ENCODE data around the gene TMEM245. TPM values are rescaled to one million over a fixed set of nuclear protein-coding genes. Genes with fewer than 3 reads are reported as not detected.
A peak's percentile ranks its signal among the peaks of the same experiment; 100 is the strongest.

The TMEM245 gene
- total and polyA plus RNA-seq, 10 of the 15 experiments (the other 5 are each of a cell fraction or from before 2014, with no cell fraction given) = 7.4 to 36.1 (median 19.0) TPM

GRCh38 chr9:109087795-109088194, 32.0 kb downstream of the TMEM245 start (continued):
- TF ChIP-seq, protein P1, sequence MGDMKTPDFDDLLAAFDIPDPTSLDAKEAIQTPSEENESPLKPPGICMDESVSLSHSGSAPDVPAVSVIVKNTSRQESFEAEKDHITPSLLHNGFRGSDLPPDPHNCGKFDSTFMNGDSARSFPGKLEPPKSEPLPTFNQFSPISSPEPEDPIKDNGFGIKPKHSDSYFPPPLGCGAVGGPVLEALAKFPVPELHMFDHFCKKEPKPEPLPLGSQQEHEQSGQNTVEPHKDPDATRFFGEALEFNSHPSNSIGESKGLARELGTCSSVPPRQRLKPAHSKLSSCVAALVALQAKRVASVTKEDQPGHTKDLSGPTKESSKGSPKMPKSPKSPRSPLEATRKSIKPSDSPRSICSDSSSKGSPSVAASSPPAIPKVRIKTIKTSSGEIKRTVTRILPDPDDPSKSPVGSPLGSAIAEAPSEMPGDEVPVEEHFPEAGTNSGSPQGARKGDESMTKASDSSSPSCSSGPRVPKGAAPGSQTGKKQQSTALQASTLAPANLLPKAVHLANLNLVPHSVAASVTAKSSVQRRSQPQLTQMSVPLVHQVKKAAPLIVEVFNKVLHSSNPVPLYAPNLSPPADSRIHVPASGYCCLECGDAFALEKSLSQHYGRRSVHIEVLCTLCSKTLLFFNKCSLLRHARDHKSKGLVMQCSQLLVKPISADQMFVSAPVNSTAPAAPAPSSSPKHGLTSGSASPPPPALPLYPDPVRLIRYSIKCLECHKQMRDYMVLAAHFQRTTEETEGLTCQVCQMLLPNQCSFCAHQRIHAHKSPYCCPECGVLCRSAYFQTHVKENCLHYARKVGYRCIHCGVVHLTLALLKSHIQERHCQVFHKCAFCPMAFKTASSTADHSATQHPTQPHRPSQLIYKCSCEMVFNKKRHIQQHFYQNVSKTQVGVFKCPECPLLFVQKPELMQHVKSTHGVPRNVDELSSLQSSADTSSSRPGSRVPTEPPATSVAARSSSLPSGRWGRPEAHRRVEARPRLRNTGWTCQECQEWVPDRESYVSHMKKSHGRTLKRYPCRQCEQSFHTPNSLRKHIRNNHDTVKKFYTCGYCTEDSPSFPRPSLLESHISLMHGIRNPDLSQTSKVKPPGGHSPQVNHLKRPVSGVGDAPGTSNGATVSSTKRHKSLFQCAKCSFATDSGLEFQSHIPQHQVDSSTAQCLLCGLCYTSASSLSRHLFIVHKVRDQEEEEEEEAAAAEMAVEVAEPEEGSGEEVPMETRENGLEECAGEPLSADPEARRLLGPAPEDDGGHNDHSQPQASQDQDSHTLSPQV (IDR thresholded peaks at IDR 0.05) = no peak
- TF ChIP-seq PML (IDR thresholded peaks at IDR 0.05; ENCODE audit: low read length) = no peak
- TF ChIP-seq, protein P2, sequence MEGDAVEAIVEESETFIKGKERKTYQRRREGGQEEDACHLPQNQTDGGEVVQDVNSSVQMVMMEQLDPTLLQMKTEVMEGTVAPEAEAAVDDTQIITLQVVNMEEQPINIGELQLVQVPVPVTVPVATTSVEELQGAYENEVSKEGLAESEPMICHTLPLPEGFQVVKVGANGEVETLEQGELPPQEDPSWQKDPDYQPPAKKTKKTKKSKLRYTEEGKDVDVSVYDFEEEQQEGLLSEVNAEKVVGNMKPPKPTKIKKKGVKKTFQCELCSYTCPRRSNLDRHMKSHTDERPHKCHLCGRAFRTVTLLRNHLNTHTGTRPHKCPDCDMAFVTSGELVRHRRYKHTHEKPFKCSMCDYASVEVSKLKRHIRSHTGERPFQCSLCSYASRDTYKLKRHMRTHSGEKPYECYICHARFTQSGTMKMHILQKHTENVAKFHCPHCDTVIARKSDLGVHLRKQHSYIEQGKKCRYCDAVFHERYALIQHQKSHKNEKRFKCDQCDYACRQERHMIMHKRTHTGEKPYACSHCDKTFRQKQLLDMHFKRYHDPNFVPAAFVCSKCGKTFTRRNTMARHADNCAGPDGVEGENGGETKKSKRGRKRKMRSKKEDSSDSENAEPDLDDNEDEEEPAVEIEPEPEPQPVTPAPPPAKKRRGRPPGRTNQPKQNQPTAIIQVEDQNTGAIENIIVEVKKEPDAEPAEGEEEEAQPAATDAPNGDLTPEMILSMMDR (IDR thresholded peaks at IDR 0.05 in 2 of 3, conservative IDR thresholded peaks at IDR 0.05 in 1 of 3; ENCODE audit: control insufficient read depth in 2 of 3, extremely low read depth in 1 of 3, insufficient read depth in 1 of 3, low read depth in 3 of 3, low read length in 3 of 3) = no peak
- no peak for TF ChIP-seq BHLHE40 (IDR thresholded peaks at IDR 0.05; ENCODE audit: borderline replicate concordance in 1 of 2, low read depth in 2 of 2, low read length in 1 of 2)

- H3K4me2 ChIP-seq (ENCODE audit: control insufficient read depth, insufficient read depth) = peak overlapping the region; percentile 30; the same call in 1 of the 2 replicates
- no peak overlapping the region for H3K9ac ChIP-seq (ENCODE audit: control insufficient read depth, insufficient read depth, low read length)
- H4K20me1 ChIP-seq (ENCODE audit: control insufficient read depth, insufficient read depth) = no peaks in the 10 kb centered on the region
- ATAC-seq = peak; percentile 70
- no peaks in the 10 kb centered on the region for H3K79me2 ChIP-seq (ENCODE audit: control insufficient read depth, insufficient read depth, low read length)
- no peak overlapping the region for H2AFZ ChIP-seq (ENCODE audit: control insufficient read depth, low read depth, low read length)
- H3K27me3 ChIP-seq (replicated peaks in 1 of 2; ENCODE audit: control insufficient read depth in 2 of 2, insufficient read depth in 2 of 2, low read length in 1 of 2) = no peaks in the 10 kb centered on the region
- peaks cover 5 to 31% of the 10 kb centered on the region in 2 experiments for H3K36me3 ChIP-seq (ENCODE audit: control insufficient read depth in 2 of 2, insufficient read depth in 2 of 2, low read length in 1 of 2)
- peak; percentile 92 for FAIRE-seq
- H3K9me3 ChIP-seq (replicated peaks; ENCODE audit: control insufficient read depth, insufficient read depth, low read length) = no peaks in the 10 kb centered on the region
- DNase-seq (ENCODE audit: low read depth, low spot score) = peak; percentile 38
- POLR2A ChIA-PET = no interaction called here
- CTCF ChIA-PET = interaction anchor here (1.2 to 1.3 kb wide), 2 partner anchors 69 to 75 kb away, joined by 4 to 5 read pairs; no protein-coding TSS in a partner anchor
- peaks cover 9% of the 10 kb centered on the region; the same call in 1 of the 2 replicates for H3K4me1 ChIP-seq (ENCODE audit: control insufficient read depth, insufficient read depth, low read length)
- in situ Hi-C loops (cut with MboI) (no loop called here), intact Hi-C loops (cut with micrococcal nuclease; ENCODE audit: unreplicated experiment) (no loop called here)
- SMC1A ChIA-PET (ENCODE audit: uncharacterized antibody, unreplicated experiment) = no interaction called here
- H3K27ac ChIP-seq (ENCODE audit: control insufficient read depth, insufficient read depth) = peak overlapping the region; percentile 46
- RAD21 ChIA-PET (ENCODE audit: unreplicated experiment) = no interaction called here
- 42% methylated on average over 3 of the region's 3 CpGs for WGBS (ENCODE audit: insufficient coverage, insufficient replicate concordance, low lambda C conversion rate, missing lambda C conversion rate)
- no TSS peak for BruUV-seq (replicated peaks)
- no peak overlapping the region for H3K4me3 ChIP-seq
- peak; percentile 28; the same call in 1 of the 2 replicates for TF ChIP-seq ATF7 (IDR thresholded peaks at IDR 0.05; ENCODE audit: low read depth)
- TF ChIP-seq ZNF217 (IDR thresholded peaks at IDR 0.05) = 0 out of 2 replicates have a peak, but pooled peaks have one; percentile 35
- TF ChIP-seq NKRF (conservative IDR thresholded peaks at IDR 0.05) = no peak
- TF ChIP-seq SPI1 (IDR thresholded peaks at IDR 0.05; ENCODE audit: borderline replicate concordance, insufficient read depth, low read depth, low read length) = peak; percentile 95
- peak; percentile 78 for TF ChIP-seq IKZF1 (conservative IDR thresholded peaks at IDR 0.05)
- TF ChIP-seq IKZF2 (IDR thresholded peaks at IDR 0.05) = peak; percentile 92
- peak; percentile 81 for TF ChIP-seq IRF4 (IDR thresholded peaks at IDR 0.05; ENCODE audit: low read depth, low read length)
- TF ChIP-seq RUNX3 (IDR thresholded peaks at IDR 0.05; ENCODE audit: low read length) = peak; percentile 50
- peak; percentile 91 for TF ChIP-seq EED (IDR thresholded peaks at IDR 0.05; ENCODE audit: low read depth)
- TF ChIP-seq NBN (IDR thresholded peaks at IDR 0.05) = 0 out of 2 replicates have a peak, but pooled peaks have one; percentile 23
- no peak for TF ChIP-seq GATAD2B (conservative IDR thresholded peaks at IDR 0.05; ENCODE audit: low read depth)
- TF ChIP-seq MEF2A (IDR thresholded peaks at IDR 0.05; ENCODE audit: insufficient read depth, low read depth, low read length) = no peak
These were observed 33.5 kb downstream of the TMEM245 start for GRCh38 chr9:109086221-109086620.
